A549 (cell line): ENCODE measurements around the gene CCSER1. TPM values are rescaled to one million over a fixed set of nuclear protein-coding genes. Genes with fewer than 3 reads are reported as not detected.

Experiments used
- ATAC-seq, 2 experiments: fragments of 200-7000 bp in 1 of 2; fragments of >200 bp in 1 of 2; cut with Nextera tagmentation in 1 of 2; cut with Tn5 transposase in 1 of 2; 3 replicates each; pipeline versions ENCODE4 v1.8.0 to v1.9.1; 2018 to 2020; ENCODE audit warnings: mild to moderate bottlenecking in 1 of 2, moderate library complexity in 1 of 2
- CTCF ChIA-PET: fragments of 300-600 bp; sonication (Branson Sonifier 250); formaldehyde crosslinking; extraction: SDS; loops from one replicate; lab custom pipeline; 2021; ENCODE audit warnings: antibody characterized with exemption, inconsistent platforms; lab: Yijun Ruan, JAX
- POLR2A ChIA-PET: fragments of 350-600 bp; formaldehyde crosslinking; extraction: SDS; loops from one replicate; lab custom pipeline; 2021; ENCODE audit warnings: antibody characterized with exemption, inconsistent platforms; lab: Yijun Ruan, JAX
- DNase-seq, 2 experiments: peaks; one replicate each; pipeline versions ENCODE4 v3.0.0 to v3.0.0-alpha.2; 2011 to 2016; ENCODE audit warnings: low read depth in 1 of 2, low spot score in 1 of 2
- FAIRE-seq: peaks from 2 replicates; lab custom pipeline; 2011; peaks lifted over from hg19 to GRCh38; lab: Jason Lieb, UNC
- H3K27ac ChIP-seq, 2 experiments: fragments of >200 bp; sonication (Bioruptor Twin); formaldehyde crosslinking; 3 replicates each; pipeline ENCODE4 v1.5.1; 2016 to 2017
- H3K4me1 ChIP-seq: fragments of >200 bp; sonication (Bioruptor Twin); formaldehyde crosslinking; 3 replicates; pipeline ENCODE4 v1.6.1; 2016
- H3K4me2 ChIP-seq: fragments of >200 bp; sonication (Bioruptor Twin); formaldehyde crosslinking; 3 replicates; pipeline ENCODE4 v1.6.1; 2016
- H3K4me3 ChIP-seq: fragments of >200 bp; sonication (Bioruptor Twin); formaldehyde crosslinking; 3 replicates; pipeline ENCODE4 v1.5.1; 2016
- H3K9me3 ChIP-seq: fragments of >200 bp; sonication (Bioruptor Twin); formaldehyde crosslinking; 3 replicates; pipeline ENCODE4 v1.6.1; 2016
- BHLHE40 ChIP-seq: IDR thresholded peaks from 2 replicates; pipeline ENCODE4 v1.6.1; 2012; ENCODE audit warnings: low read depth, low read length, inconsistent platforms
- CBX2 ChIP-seq: fragments of 200-600 bp; sonication (generic); IDR thresholded peaks from 2 replicates; pipeline ENCODE4 v1.6.1; 2016; ENCODE audit warnings: low read depth, mild to moderate bottlenecking, borderline replicate concordance
- CEBPB ChIP-seq, 2 experiments: fragments of >200 bp in 1 of 2; sonication (Bioruptor Twin) in 1 of 2; formaldehyde crosslinking in 1 of 2; IDR thresholded peaks; 2 replicates each; pipeline ENCODE4 v1.6.1; 2012 to 2016
- CHD2 ChIP-seq: fragments of 150-350 bp; IDR thresholded peaks from 2 replicates; pipeline ENCODE4 v1.6.1; 2014; ENCODE audit warnings: low read length; ENCODE audit not compliant: partially characterized antibody
- EHF ChIP-seq: fragments of 250-450 bp; sonication (Bioruptor Pico); IDR thresholded peaks from 2 replicates; pipeline ENCODE4 v1.5.0; 2020; ENCODE audit warnings: mild to moderate bottlenecking
- ELK1 ChIP-seq: fragments of 150-350 bp; IDR thresholded peaks from 2 replicates; pipeline ENCODE4 v1.6.1; 2014; ENCODE audit warnings: low read depth, mild to moderate bottlenecking, low read length
- EP300 ChIP-seq, 2 experiments: fragments of >200 bp; sonication (Bioruptor Twin); formaldehyde crosslinking; IDR thresholded peaks; 2 replicates in 1 of 2; 3 replicates in 1 of 2; pipeline ENCODE4 v1.6.1; 2016 to 2017
- FOSL2 ChIP-seq, 2 experiments: fragments of 450-650 bp in 1 of 2; fragments of >200 bp in 1 of 2; sonication (Bioruptor Twin) in 1 of 2; formaldehyde crosslinking; IDR thresholded peaks; 2 replicates each; pipeline versions ENCODE4 v1.5.0 to v1.6.1; 2016 to 2020; ENCODE audit warnings: mild to moderate bottlenecking in 1 of 2, moderate library complexity in 1 of 2
- FOXS1 ChIP-seq: fragments of 250-450 bp; sonication (Bioruptor Pico); IDR thresholded peaks from 2 replicates; pipeline ENCODE4 v1.5.0; 2020; ENCODE audit warnings: mild to moderate bottlenecking, moderate library complexity
- GATA3 ChIP-seq: IDR thresholded peaks from 2 replicates; pipeline ENCODE4 v1.6.1; 2012; ENCODE audit warnings: borderline replicate concordance
- HDAC2 ChIP-seq: fragments of 200-600 bp; sonication (generic); IDR thresholded peaks from 2 replicates; pipeline ENCODE4 v1.6.1; 2016
- HES2 ChIP-seq: fragments of >200 bp; sonication (Bioruptor Twin); formaldehyde crosslinking; IDR thresholded peaks from 2 replicates; pipeline ENCODE4 v1.6.1; 2016
- HOXB13 ChIP-seq: fragments of 250-450 bp; sonication (Bioruptor Pico); IDR thresholded peaks from 2 replicates; pipeline ENCODE4 v1.5.0; 2020; ENCODE audit warnings: low read depth, mild to moderate bottlenecking, moderate library complexity
- HOXB5 ChIP-seq: fragments of 250-450 bp; sonication (Bioruptor Pico); IDR thresholded peaks from 2 replicates; pipeline ENCODE4 v1.5.0; 2020; ENCODE audit warnings: mild to moderate bottlenecking, moderate library complexity
- JUN ChIP-seq, 2 experiments: fragments of >200 bp; sonication (Bioruptor Twin); formaldehyde crosslinking; IDR thresholded peaks; 2 replicates in 1 of 2; 3 replicates in 1 of 2; pipeline ENCODE4 v1.6.1; 2016 to 2017
- KDM1A ChIP-seq: fragments of 200-600 bp; sonication (generic); IDR thresholded peaks from 2 replicates; pipeline ENCODE4 v1.6.1; 2016; ENCODE audit warnings: low read depth, mild to moderate bottlenecking
- MAFK ChIP-seq: fragments of 450-650 bp; IDR thresholded peaks from 2 replicates; pipeline ENCODE4 v1.6.1; 2014; ENCODE audit not compliant: partially characterized antibody
- MAZ ChIP-seq: fragments of 150-350 bp; IDR thresholded peaks from 2 replicates; pipeline ENCODE4 v1.6.1; 2014; ENCODE audit warnings: antibody characterized with exemption, low read depth, low read length, borderline replicate concordance
- MYC ChIP-seq: IDR thresholded peaks from 2 replicates; pipeline ENCODE4 v1.6.1; 2012; ENCODE audit warnings: mild to moderate bottlenecking, inconsistent platforms, low read length, improper control_type of control experiment, borderline replicate concordance
- NPAS2 ChIP-seq: fragments of 250-450 bp; sonication (Bioruptor Pico); IDR thresholded peaks from 2 replicates; pipeline ENCODE4 v1.8.0; 2022; ENCODE audit warnings: mild to moderate bottlenecking, moderate library complexity, borderline replicate concordance
- POLR2A ChIP-seq: IDR thresholded peaks from 2 replicates; pipeline ENCODE4 v1.6.1; 2012; ENCODE audit warnings: mild to moderate bottlenecking, low read length
- RARB ChIP-seq: fragments of 250-450 bp; sonication (Bioruptor Pico); IDR thresholded peaks from 2 replicates; pipeline ENCODE4 v1.8.0; 2021; ENCODE audit warnings: mild to moderate bottlenecking, moderate library complexity
- RCOR1 ChIP-seq: fragments of 150-350 bp; IDR thresholded peaks from 2 replicates; pipeline ENCODE4 v1.6.1; 2014; ENCODE audit warnings: antibody characterized with exemption, low read length, low read depth
- RNF2 ChIP-seq: fragments of 200-600 bp; sonication (generic); IDR thresholded peaks from 2 replicates; pipeline ENCODE4 v1.6.1; 2016; ENCODE audit warnings: low read depth, mild to moderate bottlenecking, antibody characterized with exemption, moderate library complexity, borderline replicate concordance
- TFCP2L1 ChIP-seq: fragments of 250-450 bp; sonication (Bioruptor Pico); IDR thresholded peaks from 2 replicates; pipeline ENCODE4 v1.5.0; 2021; ENCODE audit warnings: mild to moderate bottlenecking
- ZC3H11A ChIP-seq: fragments of 450-650 bp; IDR thresholded peaks from 2 replicates; pipeline ENCODE4 v1.6.1; 2014; ENCODE audit warnings: antibody characterized with exemption, mild to moderate bottlenecking
- WGBS: methylation state at CpG from one replicate; pipeline ENCODE4 v1.1.6; 2017; ENCODE audit errors: missing lambda C conversion rate; 5-methylcytosine and 5-hydroxymethylcytosine counted together
- polyA plus RNA-seq, 4 experiments: library from polyadenylated mRNA; depleted of rRNA in 3 of 4; stranded (reverse); fragments of >200 nt; fragmentation: RNase III in 1 of 4; extraction: RNeasy Plus Mini Kit Qiagen cat#74134 plus additional on column Dnase treatment in 1 of 4; gene quantifications; 2 replicates in 3 of 4; 3 replicates in 1 of 4; pipeline ENCODE4 v1.2.3, GENCODE V29; 2011 to 2017
- TF ChIP-seq, protein P1 (sequence below): IDR thresholded peaks from 2 replicates; pipeline ENCODE4 v1.6.1; 2012
- TF ChIP-seq, protein P2 (sequence below): fragments of 250-450 bp; sonication (Bioruptor Pico); IDR thresholded peaks from 2 replicates; pipeline ENCODE4 v1.5.0; 2021; ENCODE audit warnings: mild to moderate bottlenecking, moderate library complexity, borderline replicate concordance
- TF ChIP-seq, protein P3 (sequence below): fragments of 450-650 bp; IDR thresholded peaks from 2 replicates; pipeline ENCODE4 v1.6.1; 2014; ENCODE audit warnings: antibody characterized with exemption

Gene CCSER1
- polyA plus RNA-seq, 2 of the 4 experiments (the other 2 are of a cell fraction) = 0.06 TPM; not detected in 1

DNA sequence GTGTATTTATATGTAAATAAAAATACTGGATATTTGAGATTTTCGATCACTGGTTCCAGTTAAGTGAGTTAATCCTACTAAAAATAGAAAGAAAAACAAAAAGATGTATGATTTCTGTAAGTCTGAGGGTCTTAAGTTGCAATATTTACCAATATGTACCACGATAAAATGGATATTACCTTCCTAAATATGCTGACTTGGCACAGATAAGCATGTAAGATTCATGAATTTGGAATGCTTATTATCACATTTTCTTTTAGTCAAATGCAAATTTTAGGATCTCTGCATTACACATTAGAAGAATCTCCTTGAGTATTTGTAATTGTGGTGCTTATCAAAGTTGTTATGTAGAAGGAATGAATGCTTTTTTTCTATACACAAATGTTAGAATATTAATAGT lies 1158.3 kb downstream of the CCSER1 start:
- ATAC-seq = no peak
- peak; percentile 82 for TF ChIP-seq MAFK
- no peak for TF ChIP-seq HDAC2
- TF ChIP-seq CHD2 = no peak
- TF ChIP-seq EP300 (IDR thresholded peaks at IDR 0.05) = no peak
- TF ChIP-seq, all 56 proteins: peak for 1
- no peak overlapping the region for H3K4me2 ChIP-seq
- FAIRE-seq (no peak), DNase-seq (no peak)
- H3K9me3 ChIP-seq = no peaks in the 10 kb centered on the region
- ChIA-PET POLR2A (no interaction called here), CTCF (no interaction called here)
- no peak overlapping the region for H3K4me3 ChIP-seq
- WGBS = 3% methylated on average over 2 of the region's 2 CpGs
- H3K4me1 ChIP-seq = no peaks in the 10 kb centered on the region
- no peak overlapping the region for H3K27ac ChIP-seq

DNA sequence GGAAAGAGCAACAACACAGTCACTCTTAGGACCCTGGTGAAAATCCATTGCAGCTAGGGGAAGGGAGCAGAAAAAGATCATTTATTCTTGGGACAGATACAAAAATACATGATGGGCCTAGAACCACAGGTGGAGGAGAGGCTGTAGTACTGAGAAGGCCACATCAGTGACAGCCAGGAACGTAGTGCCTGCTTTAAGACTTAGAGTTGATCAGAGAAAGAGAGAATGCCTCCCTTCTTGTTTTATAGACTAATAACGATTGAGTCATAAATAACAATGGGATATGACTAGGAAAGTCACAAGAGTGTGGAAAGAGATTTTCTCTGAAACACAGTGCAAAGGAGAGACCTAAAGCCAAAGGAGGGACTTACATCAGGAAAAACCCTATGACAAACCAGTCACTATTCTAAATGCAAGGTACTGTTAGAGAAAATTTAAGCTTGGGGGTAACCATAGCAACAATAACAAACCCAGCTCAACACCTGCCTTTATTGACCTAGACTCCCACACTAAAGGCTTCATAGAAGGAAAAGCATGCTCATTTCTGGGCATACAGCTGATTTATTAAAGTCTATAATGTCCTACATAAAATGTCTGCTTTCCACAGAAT lies 1161.6 kb downstream of the CCSER1 start:
- 8% methylated on average over 2 of the region's 2 CpGs for whole genome bisulfite sequencing
- ChIA-PET POLR2A (no interaction called here), CTCF (no interaction called here)
- no peak for DNase-seq
- Histone ChIP-seq H3K27ac (no peak overlapping the region), H3K9me3 (no peaks in the 10 kb centered on the region), H3K4me3 (no peak overlapping the region), H3K4me2 (no peak overlapping the region), H3K4me1 (no peaks in the 10 kb centered on the region)
- TF ChIP-seq ELK1 (no peak), GATA3 (no peak), RCOR1 (no peak), HOXB13 (CRISPR knock-in tag) (no peak), JUN (IDR thresholded peaks at IDR 0.05) (no peak), CEBPB (IDR thresholded peaks at IDR 0.05) (no peak), ZC3H11A (no peak), BHLHE40 (no peak), RARB (CRISPR knock-in tag) (no peak), FOXS1 (CRISPR knock-in tag) (no peak), MAZ (no peak), CBX2 (no peak), MYC (no peak), POLR2A (no peak), KDM1A (no peak), RNF2 (no peak), EHF (CRISPR knock-in tag) (no peak)
- TF ChIP-seq, protein P1, sequence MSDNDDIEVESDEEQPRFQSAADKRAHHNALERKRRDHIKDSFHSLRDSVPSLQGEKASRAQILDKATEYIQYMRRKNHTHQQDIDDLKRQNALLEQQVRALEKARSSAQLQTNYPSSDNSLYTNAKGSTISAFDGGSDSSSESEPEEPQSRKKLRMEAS = no peak
- TF ChIP-seq, protein P2, sequence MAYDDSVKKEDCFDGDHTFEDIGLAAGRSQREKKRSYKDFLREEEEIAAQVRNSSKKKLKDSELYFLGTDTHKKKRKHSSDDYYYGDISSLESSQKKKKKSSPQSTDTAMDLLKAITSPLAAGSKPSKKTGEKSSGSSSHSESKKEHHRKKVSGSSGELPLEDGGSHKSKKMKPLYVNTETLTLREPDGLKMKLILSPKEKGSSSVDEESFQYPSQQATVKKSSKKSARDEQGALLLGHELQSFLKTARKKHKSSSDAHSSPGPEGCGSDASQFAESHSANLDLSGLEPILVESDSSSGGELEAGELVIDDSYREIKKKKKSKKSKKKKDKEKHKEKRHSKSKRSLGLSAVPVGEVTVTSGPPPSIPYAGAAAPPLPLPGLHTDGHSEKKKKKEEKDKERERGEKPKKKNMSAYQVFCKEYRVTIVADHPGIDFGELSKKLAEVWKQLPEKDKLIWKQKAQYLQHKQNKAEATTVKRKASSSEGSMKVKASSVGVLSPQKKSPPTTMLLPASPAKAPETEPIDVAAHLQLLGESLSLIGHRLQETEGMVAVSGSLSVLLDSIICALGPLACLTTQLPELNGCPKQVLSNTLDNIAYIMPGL = no peak
- no peak for FAIRE-seq
- no peak for ATAC-seq

DNA sequence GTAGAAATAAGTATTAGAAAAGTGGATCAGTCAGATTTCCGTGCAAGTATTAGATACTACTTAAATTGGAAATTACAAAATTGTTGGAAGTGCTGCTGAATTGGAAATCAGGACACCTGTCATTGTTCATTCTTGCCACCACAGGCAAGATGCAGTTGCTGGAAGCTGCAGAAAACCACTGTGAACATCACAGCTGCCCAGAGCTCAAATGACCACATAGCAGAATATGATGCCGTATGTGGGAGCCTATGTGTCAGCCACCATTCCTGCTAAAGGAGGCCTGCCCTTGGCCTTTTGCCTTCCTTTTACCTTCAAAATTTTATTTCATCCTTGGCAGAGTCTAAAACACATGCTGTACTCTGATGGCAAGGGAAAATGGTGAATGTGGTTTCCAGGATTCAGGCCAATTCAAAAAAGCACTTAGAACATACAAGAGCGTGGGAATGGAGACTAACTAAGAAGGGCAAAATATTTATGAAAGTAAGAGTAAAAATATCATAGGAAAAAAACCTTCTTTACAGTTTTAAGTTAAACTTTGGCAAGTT lies 1171.0 kb downstream of the CCSER1 start:
- FAIRE-seq (no peak), DNase-seq (no peak), ATAC-seq (no peak)
- WGBS = 43% methylated on average over 3 of the region's 3 CpGs
- no peak overlapping the region for H3K4me2 ChIP-seq
- POLR2A ChIA-PET = no interaction called here
- no peaks in the 10 kb centered on the region for H3K4me1 ChIP-seq
- H3K9me3 ChIP-seq = no peaks in the 10 kb centered on the region
- CTCF ChIA-PET = no interaction called here
- no peak overlapping the region for H3K4me3 ChIP-seq
- no peak overlapping the region for H3K27ac ChIP-seq
- TF ChIP-seq, protein P3, sequence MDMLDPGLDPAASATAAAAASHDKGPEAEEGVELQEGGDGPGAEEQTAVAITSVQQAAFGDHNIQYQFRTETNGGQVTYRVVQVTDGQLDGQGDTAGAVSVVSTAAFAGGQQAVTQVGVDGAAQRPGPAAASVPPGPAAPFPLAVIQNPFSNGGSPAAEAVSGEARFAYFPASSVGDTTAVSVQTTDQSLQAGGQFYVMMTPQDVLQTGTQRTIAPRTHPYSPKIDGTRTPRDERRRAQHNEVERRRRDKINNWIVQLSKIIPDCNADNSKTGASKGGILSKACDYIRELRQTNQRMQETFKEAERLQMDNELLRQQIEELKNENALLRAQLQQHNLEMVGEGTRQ = no peak
- TF ChIP-seq HDAC2 (no peak), FOSL2 (IDR thresholded peaks at IDR 0.05) (no peak), FOSL2 (CRISPR knock-in tag; IDR thresholded peaks at IDR 0.05) (no peak), TFCP2L1 (CRISPR knock-in tag) (no peak), MYC (no peak), ELK1 (no peak), HES2 (no peak), NPAS2 (CRISPR knock-in tag) (no peak), HOXB5 (CRISPR knock-in tag) (no peak), HOXB13 (CRISPR knock-in tag) (no peak)
